GM18517 (cell line): Measurements from ENCODE around the gene F12.

ENCODE experiments used
- ATAC-seq: cut with Tn5 transposase; IDR thresholded peaks from one replicate; pipeline ENCODE4 v1.9.1; 2021; ENCODE audit warnings: mild to moderate bottlenecking, moderate library complexity; ENCODE audit not compliant: unreplicated experiment

Gene F12

GRCh38 chr5:177446200-177447065, 37.1 kb upstream of the F12 start, which contains the start of gene PRR7:
Gene PRR7 (plus strand): TSS chr5:177446814. CDS start chr5:177455068, 8,254 bp downstream.
- peak; percentile 53 for ATAC-seq

GRCh38 chr5:177445917-177446199, 36.5 kb upstream of the F12 start:
- no peak for ATAC-seq

- no peak for ATAC-seq
Measured at GRCh38 chr5:177445052-177445916, 35.9 kb upstream of the F12 start.

GRCh38 chr5:177444106-177445051, 35.0 kb upstream of the F12 start:
- ATAC-seq, result no peak

GRCh38 chr5:177443144-177443983, 34.0 kb upstream of the F12 start:
- no peak for ATAC-seq

- ATAC-seq, result no peak
Measured at GRCh38 chr5:177442066-177442826, 32.9 kb upstream of the F12 start.

- ATAC-seq, result no peak
Measured at GRCh38 chr5:177440990-177441780, 31.8 kb upstream of the F12 start.

- ATAC-seq, result no peak
Measured at GRCh38 chr5:177440211-177440989, 31.0 kb upstream of the F12 start.

- ATAC-seq, result no peak
Measured at GRCh38 chr5:177439518-177440053, 30.2 kb upstream of the F12 start.

GRCh38 chr5:177438468-177438867, 29.1 kb upstream of the F12 start:
- ATAC-seq, result no peak

GRCh38 chr5:177437623-177438022, 28.3 kb upstream of the F12 start:
- ATAC-seq, result no peak

GRCh38 chr5:177435847-177436536, 26.6 kb upstream of the F12 start:
- ATAC-seq, result no peak

- no peak for ATAC-seq
Measured at GRCh38 chr5:177434942-177435738, 25.8 kb upstream of the F12 start.

GRCh38 chr5:177434437-177434836, 25.1 kb upstream of the F12 start:
- ATAC-seq, result no peak

- no peak for ATAC-seq
Measured at GRCh38 chr5:177433658-177434217, 24.4 kb upstream of the F12 start.
